ENCODE results near the gene HCRTR1.

HCRTR1 gene

GRCh38 chr1:31576743-31577455, 40.6 kb upstream of the HCRTR1 start:
- no peak for DNase-seq (ENCODE audit: extremely low read depth, low read depth)
- no peak for TF ChIP-seq CTCF (IDR thresholded peaks at IDR 0.05; ENCODE audit: low read depth, low read length)

GRCh38 chr1:31577515-31578192, 39.8 kb upstream of the HCRTR1 start:
- no peak for DNase-seq (ENCODE audit: extremely low read depth, low read depth)
- TF ChIP-seq CTCF (IDR thresholded peaks at IDR 0.05; ENCODE audit: low read depth, low read length), result no peak

- DNase-seq (ENCODE audit: extremely low read depth, low read depth), result no peak
- TF ChIP-seq CTCF (IDR thresholded peaks at IDR 0.05; ENCODE audit: low read depth, low read length), result no peak
Observed at GRCh38 chr1:31579374-31579773, 38.1 kb upstream of the HCRTR1 start.

- no peak for TF ChIP-seq CTCF (IDR thresholded peaks at IDR 0.05; ENCODE audit: low read depth, low read length)
- no peak for DNase-seq (ENCODE audit: extremely low read depth, low read depth)
Observed at GRCh38 chr1:31580513-31580870, 37.0 kb upstream of the HCRTR1 start.

- DNase-seq (ENCODE audit: extremely low read depth, low read depth), result no peak
- TF ChIP-seq CTCF (IDR thresholded peaks at IDR 0.05; ENCODE audit: low read depth, low read length), result no peak
Observed at GRCh38 chr1:31580891-31581603, 36.4 kb upstream of the HCRTR1 start.

- no peak for TF ChIP-seq CTCF (IDR thresholded peaks at IDR 0.05; ENCODE audit: low read depth, low read length)
- DNase-seq (ENCODE audit: extremely low read depth, low read depth), result no peak
Observed at GRCh38 chr1:31581821-31582810, 35.4 kb upstream of the HCRTR1 start.
